NCI-H82 treated with DMSO at 0.1 percent for 48 hours (cell line): Measurements from ENCODE around the gene PIANP.

Experiments used
- DNase-seq: peaks from one replicate; lab custom pipeline; 2025; ENCODE audit not compliant: unreplicated experiment; lab: John Stamatoyannopoulos, UW

PIANP gene

GRCh38 chr12:6672143-6672542 is 28.5 kb downstream of the PIANP start:
- DNase-seq, result no peak

- DNase-seq, result no peak
Observed at GRCh38 chr12:6667559-6668210, 32.9 kb downstream of the PIANP start.

GRCh38 chr12:6666211-6666610 is 34.4 kb downstream of the PIANP start:
- no peak for DNase-seq

GRCh38 chr12:6664902-6665301 is 35.7 kb downstream of the PIANP start:
- no peak for DNase-seq

- peak; percentile 100 for DNase-seq
Observed at GRCh38 chr12:6662906-6663742, 37.5 kb downstream of the PIANP start, which contains the start of gene ING4. ING4 (minus strand) TSS chr12:6663119; CDS start chr12:6663101, 18 bp downstream.

GRCh38 chr12:6662602-6662905 is 38.1 kb downstream of the PIANP start:
- no peak for DNase-seq

GRCh38 chr12:6653987-6654386 is 46.6 kb downstream of the PIANP start:
- no peak for DNase-seq

GRCh38 chr12:6653342-6653741 is 47.3 kb downstream of the PIANP start:
- DNase-seq, result no peak

- DNase-seq, result no peak
Observed at GRCh38 chr12:6652391-6652790, 48.2 kb downstream of the PIANP start.

GRCh38 chr12:6650832-6651231 is 49.8 kb downstream of the PIANP start:
- DNase-seq, result no peak

GRCh38 chr12:6647083-6647604 is 53.5 kb downstream of the PIANP start, which contains the start of gene ACRBP:
ACRBP (minus strand) TSS chr12:6647432; CDS start chr12:6647366, 66 bp downstream.
- no peak for DNase-seq

GRCh38 chr12:6646276-6647082 is 54.1 kb downstream of the PIANP start:
- no peak for DNase-seq

- no peak for DNase-seq
Observed at GRCh38 chr12:6644903-6645302, 55.7 kb downstream of the PIANP start.

- no peak for DNase-seq
Observed at GRCh38 chr12:6644257-6644596, 56.4 kb downstream of the PIANP start.
